Colonic mucosa (tissue), 4 donors: Measurements from ENCODE around the gene SSH3. TPM values are rescaled to one million over a fixed set of nuclear protein-coding genes. Genes with fewer than 3 reads are reported as not detected.

Experiments
- DNase-seq: peaks from one replicate; pipeline ENCODE4 v3.0.0-alpha.2; 2020
- H3K27ac ChIP-seq: fragments of 200-600 bp; one replicate; pipeline ENCODE4 v1.8.0; 2021
- H3K27me3 ChIP-seq: fragments of 200-600 bp; one replicate; pipeline ENCODE4 v1.8.0; 2021
- H3K36me3 ChIP-seq: fragments of 200-600 bp; one replicate; pipeline ENCODE4 v1.8.0; 2021
- H3K4me1 ChIP-seq: fragments of 200-600 bp; one replicate; pipeline ENCODE4 v1.8.0; 2021; ENCODE audit warnings: mild to moderate bottlenecking
- H3K4me3 ChIP-seq: fragments of 200-600 bp; one replicate; pipeline ENCODE4 v1.8.0; 2021
- H3K9ac ChIP-seq, 2 donors: one replicate each; pipeline ENCODE4 v1.7.0; 2013; ENCODE audit warnings: control low read depth in 2 of 2, low read depth in 2 of 2, low read length in 2 of 2
- H3K9me3 ChIP-seq: fragments of 200-600 bp; one replicate; pipeline ENCODE4 v1.8.0; 2021
- CTCF ChIP-seq: fragments of 200-600 bp; IDR thresholded peaks from one replicate; pipeline ENCODE4 v1.8.0; 2022; ENCODE audit warnings: antibody characterized with exemption, mild to moderate bottlenecking
- intact Hi-C: fragments of 100-400 bp; cut with DNase I; formaldehyde crosslinking; loops from one replicate; pipeline ENCODE4 v1.14.1; 2022
- total RNA-seq, 2 donors: library from RNA; stranded (reverse); fragmentation: NEBNext Ultra II Directional in 1 of 2; extraction: Animal tissue kit (Norgen Biotek cat#: 25700) in 1 of 2; gene quantifications; one replicate each; pipeline ENCODE4 v1.2.1, GENCODE V29; 2021
- donor health status: healthy.
- donor health status: DM: no; HTN: no; CAD: no.
- donor health status: DM: no; HTN: no; CAD: no.

Gene SSH3
- total RNA-seq, 2 donors from 2014 or later = 69.7 to 81.7 TPM

- H3K9ac ChIP-seq = peak overlapping the region; percentile 61 to 91
- no peak for DNase-seq
- intact Hi-C loops = no loop called here
- H3K27ac ChIP-seq = peak overlapping the region; percentile 95
- H3K4me1 ChIP-seq = peaks cover 15% of the 10 kb centered on the region
- no peaks in the 10 kb centered on the region for H3K9me3 ChIP-seq
- peaks cover 21% of the 10 kb centered on the region for H3K36me3 ChIP-seq
- TF ChIP-seq CTCF = no peak
- H3K4me3 ChIP-seq = peak overlapping the region; percentile 60
- H3K27me3 ChIP-seq = no peaks in the 10 kb centered on the region
Observed at GRCh38 chr11:67287355-67288197, 15.8 kb upstream of the SSH3 start.

DNA sequence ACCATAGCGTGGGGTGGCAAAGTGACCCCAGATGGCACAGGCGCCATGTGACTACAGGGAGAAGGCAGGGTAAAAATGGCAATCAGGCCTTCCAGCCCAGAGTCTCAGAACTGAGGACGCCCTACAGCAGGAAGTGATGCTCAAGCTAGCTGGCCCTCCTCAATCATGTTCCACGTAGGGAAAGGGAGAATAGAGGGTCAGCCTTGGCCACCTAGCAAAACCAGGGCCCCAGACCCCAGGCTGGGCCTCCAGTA lies 15.2 kb upstream of the SSH3 start:
- H3K27me3 ChIP-seq = no peaks in the 10 kb centered on the region
- H3K9me3 ChIP-seq = no peaks in the 10 kb centered on the region
- H3K36me3 ChIP-seq = peaks cover 16% of the 10 kb centered on the region
- TF ChIP-seq CTCF = no peak
- peak overlapping the region; percentile 61 to 91 for H3K9ac ChIP-seq
- H3K4me1 ChIP-seq = peaks cover 15% of the 10 kb centered on the region
- H3K4me3 ChIP-seq = peak overlapping the region; percentile 60
- intact Hi-C loops = no loop called here
- peak overlapping the region; percentile 95 for H3K27ac ChIP-seq
- no peak for DNase-seq

GRCh38 chr11:67288452-67289225 lies 14.7 kb upstream of the SSH3 start:
- H3K27ac ChIP-seq = peak overlapping the region; percentile 95
- no peaks in the 10 kb centered on the region for H3K9me3 ChIP-seq
- peak overlapping the region; percentile 91 to 92 for H3K9ac ChIP-seq
- peaks cover 11% of the 10 kb centered on the region for H3K36me3 ChIP-seq
- H3K4me3 ChIP-seq = peak overlapping the region; percentile 60
- TF ChIP-seq CTCF = no peak
- H3K27me3 ChIP-seq = no peaks in the 10 kb centered on the region
- intact Hi-C loops = no loop called here
- H3K4me1 ChIP-seq = peaks cover 15% of the 10 kb centered on the region
- DNase-seq = peak; percentile 87

- Histone ChIP-seq H3K4me1 (peaks cover 15% of the 10 kb centered on the region), H3K27ac (peak within 1 kb of the TSS; percentile 95), H3K9me3 (no peaks in the 10 kb centered on the region), H3K9ac (peak within 1 kb of the TSS; percentile 91 to 92), H3K36me3 (peaks cover 11% of the 10 kb centered on the region), H3K27me3 (no peaks in the 10 kb centered on the region), H3K4me3 (peak within 1 kb of the TSS; percentile 60)
- no peak for DNase-seq
- TF ChIP-seq CTCF = no peak
- intact Hi-C loops = no loop called here
Observed at GRCh38 chr11:67289226-67289650, 14.1 kb upstream of the SSH3 start, which contains the start of gene ANKRD13D. ANKRD13D (plus strand) TSS chr11:67289303; CDS start chr11:67289461, 158 bp downstream.

DNA sequence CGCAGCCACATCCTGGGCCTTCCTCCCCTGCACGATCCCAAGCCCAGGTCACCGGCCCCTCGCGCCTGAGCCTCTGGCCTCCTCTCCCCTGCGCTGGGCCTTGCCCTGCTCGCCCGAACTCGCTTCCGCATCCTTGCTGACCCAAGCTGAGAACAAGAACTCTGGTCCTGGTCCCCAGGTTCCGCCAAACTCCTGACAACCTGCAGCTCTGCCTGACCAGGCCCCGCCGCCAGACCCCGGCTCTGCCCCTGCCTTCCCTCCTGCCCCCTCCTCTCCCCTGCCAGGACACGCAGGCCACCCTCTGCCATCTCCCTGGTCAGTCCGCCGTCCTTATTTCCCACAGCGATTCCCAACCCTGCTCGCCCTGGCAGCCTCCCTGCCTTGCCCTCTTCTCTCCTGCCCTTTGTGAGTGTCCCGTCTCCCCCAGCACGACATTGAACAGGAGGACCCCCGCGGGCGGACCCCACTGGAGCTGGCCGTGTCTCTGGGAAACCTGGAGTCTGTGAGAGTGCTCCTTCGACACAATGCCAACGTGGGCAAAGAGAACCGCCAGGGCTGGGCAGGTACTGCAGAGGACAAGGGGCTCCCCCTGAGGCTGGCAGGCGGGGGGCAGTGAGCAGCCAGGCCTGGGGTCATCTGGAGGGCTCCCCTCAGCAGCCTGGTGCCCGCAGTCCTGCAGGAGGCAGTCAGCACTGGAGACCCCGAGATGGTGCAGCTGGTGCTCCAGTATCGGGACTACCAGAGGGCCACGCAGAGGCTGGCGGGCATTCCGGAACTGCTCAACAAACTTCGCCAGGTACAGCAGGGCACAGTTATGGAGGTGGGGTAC lies 13.5 kb upstream of the SSH3 start:
- H3K9me3 ChIP-seq = no peaks in the 10 kb centered on the region
- H3K27me3 ChIP-seq = no peaks in the 10 kb centered on the region

More for the DNA sequence above, 13.5 kb upstream of the SSH3 start:
- no peak for DNase-seq
- Histone ChIP-seq H3K4me1 (peaks cover 15% of the 10 kb centered on the region), H3K36me3 (peaks cover 10% of the 10 kb centered on the region), H3K4me3 (peak overlapping the region; percentile 60), H3K27ac (peak overlapping the region; percentile 71), H3K9ac (peak overlapping the region; percentile 81)
- intact Hi-C loops = no loop called here
- no peak for TF ChIP-seq CTCF
